Measurements from ENCODE around the gene RABL6.

RABL6 gene

GRCh38 chr9:136853596-136854112 lies 45.9 kb downstream of the RABL6 start:
- H3K4me3 ChIP-seq (ENCODE audit: low read length): no peak overlapping the region
- TF ChIP-seq ZNF274 (IDR thresholded peaks at IDR 0.05; ENCODE audit: low read depth, low read length): no peak

- H3K4me3 ChIP-seq (ENCODE audit: low read length): no peak overlapping the region
- TF ChIP-seq ZNF274 (IDR thresholded peaks at IDR 0.05; ENCODE audit: low read depth, low read length): no peak
Measured at GRCh38 chr9:136854113-136854841, 46.5 kb downstream of the RABL6 start.

GRCh38 chr9:136854842-136855460 lies 47.2 kb downstream of the RABL6 start:
- H3K4me3 ChIP-seq (ENCODE audit: low read length): no peak overlapping the region
- no peak for TF ChIP-seq ZNF274 (IDR thresholded peaks at IDR 0.05; ENCODE audit: low read depth, low read length)

GRCh38 chr9:136855461-136856078 lies 47.8 kb downstream of the RABL6 start:
- no peak for TF ChIP-seq ZNF274 (IDR thresholded peaks at IDR 0.05; ENCODE audit: low read depth, low read length)

GRCh38 chr9:136856079-136856476 lies 48.3 kb downstream of the RABL6 start:
- no peak for TF ChIP-seq ZNF274 (IDR thresholded peaks at IDR 0.05; ENCODE audit: low read depth, low read length)
- H3K4me3 ChIP-seq (ENCODE audit: low read length): no peak overlapping the region

More at GRCh38 chr9:136855461-136856078, 47.8 kb downstream of the RABL6 start:
- H3K4me3 ChIP-seq (ENCODE audit: low read length): no peak overlapping the region

- no peak for TF ChIP-seq ZNF274 (IDR thresholded peaks at IDR 0.05; ENCODE audit: low read depth, low read length)
- H3K4me3 ChIP-seq (ENCODE audit: low read length): no peak overlapping the region
Measured at GRCh38 chr9:136856541-136857141, 48.9 kb downstream of the RABL6 start.

- TF ChIP-seq ZNF274 (IDR thresholded peaks at IDR 0.05; ENCODE audit: low read depth, low read length): no peak
- no peak overlapping the region for H3K4me3 ChIP-seq (ENCODE audit: low read length)
Measured at GRCh38 chr9:136857166-136857565, 49.4 kb downstream of the RABL6 start.

GRCh38 chr9:136857581-136858412 lies 50.0 kb downstream of the RABL6 start:
- no peak for TF ChIP-seq ZNF274 (IDR thresholded peaks at IDR 0.05; ENCODE audit: low read depth, low read length)
- no peak overlapping the region for H3K4me3 ChIP-seq (ENCODE audit: low read length)

GRCh38 chr9:136858452-136858843 lies 50.7 kb downstream of the RABL6 start:
- no peak overlapping the region for H3K4me3 ChIP-seq (ENCODE audit: low read length)
- no peak for TF ChIP-seq ZNF274 (IDR thresholded peaks at IDR 0.05; ENCODE audit: low read depth, low read length)

- no peak overlapping the region for H3K4me3 ChIP-seq (ENCODE audit: low read length)
Measured at GRCh38 chr9:136858844-136859757, 51.4 kb downstream of the RABL6 start.

GRCh38 chr9:136860529-136860928 lies 52.8 kb downstream of the RABL6 start:
- no peak overlapping the region for H3K4me3 ChIP-seq (ENCODE audit: low read length)
- no peak for TF ChIP-seq ZNF274 (IDR thresholded peaks at IDR 0.05; ENCODE audit: low read depth, low read length)

More at GRCh38 chr9:136858844-136859757, 51.4 kb downstream of the RABL6 start:
- TF ChIP-seq ZNF274 (IDR thresholded peaks at IDR 0.05; ENCODE audit: low read depth, low read length): no peak

GRCh38 chr9:136860933-136861873 lies 53.5 kb downstream of the RABL6 start:
- H3K4me3 ChIP-seq (ENCODE audit: low read length): no peak overlapping the region
- no peak for TF ChIP-seq ZNF274 (IDR thresholded peaks at IDR 0.05; ENCODE audit: low read depth, low read length)
